GM12892 (cell line): ENCODE results near the gene BMPR1A.

Experiments
- POLR2A ChIP-seq: IDR thresholded peaks from 2 replicates; pipeline ENCODE4 v1.6.1; 2011; ENCODE audit warnings: low read depth, low read length, control low read depth
- POLR2AphosphoS5 ChIP-seq: IDR thresholded peaks from 2 replicates; pipeline ENCODE4 v1.6.1; 2011; ENCODE audit warnings: low read depth, low read length, control low read depth
- TAF1 ChIP-seq: IDR thresholded peaks from 2 replicates; pipeline ENCODE4 v1.6.1; 2011; ENCODE audit warnings: low read depth, mild to moderate bottlenecking, control low read depth, low read length, borderline replicate concordance

GRCh38 chr10:86813101-86813500 lies 56.7 kb downstream of the BMPR1A start:
- no peak for TF ChIP-seq POLR2A
- no peak for TF ChIP-seq POLR2AphosphoS5
- TF ChIP-seq TAF1: no peak
